GM18951 (cell line): ENCODE results near the gene ARHGDIB.

ENCODE experiments used
- POLR2A ChIP-seq: IDR thresholded peaks from 4 replicates; pipeline ENCODE4 v1.6.1; 2011; ENCODE audit warnings: mild to moderate bottlenecking; ENCODE audit not compliant: insufficient read length, insufficient read depth; ENCODE audit errors: extremely low read depth
- in situ Hi-C: fragments of 300-500 bp; cut with MboI; formaldehyde crosslinking; loops from one replicate; pipeline ENCODE4 v1.12.0; 2022; ENCODE audit warnings: low sequenced_read_pairs, mixed read lengths, inconsistent platforms; ENCODE audit not compliant: unreplicated experiment

The ARHGDIB gene

DNA sequence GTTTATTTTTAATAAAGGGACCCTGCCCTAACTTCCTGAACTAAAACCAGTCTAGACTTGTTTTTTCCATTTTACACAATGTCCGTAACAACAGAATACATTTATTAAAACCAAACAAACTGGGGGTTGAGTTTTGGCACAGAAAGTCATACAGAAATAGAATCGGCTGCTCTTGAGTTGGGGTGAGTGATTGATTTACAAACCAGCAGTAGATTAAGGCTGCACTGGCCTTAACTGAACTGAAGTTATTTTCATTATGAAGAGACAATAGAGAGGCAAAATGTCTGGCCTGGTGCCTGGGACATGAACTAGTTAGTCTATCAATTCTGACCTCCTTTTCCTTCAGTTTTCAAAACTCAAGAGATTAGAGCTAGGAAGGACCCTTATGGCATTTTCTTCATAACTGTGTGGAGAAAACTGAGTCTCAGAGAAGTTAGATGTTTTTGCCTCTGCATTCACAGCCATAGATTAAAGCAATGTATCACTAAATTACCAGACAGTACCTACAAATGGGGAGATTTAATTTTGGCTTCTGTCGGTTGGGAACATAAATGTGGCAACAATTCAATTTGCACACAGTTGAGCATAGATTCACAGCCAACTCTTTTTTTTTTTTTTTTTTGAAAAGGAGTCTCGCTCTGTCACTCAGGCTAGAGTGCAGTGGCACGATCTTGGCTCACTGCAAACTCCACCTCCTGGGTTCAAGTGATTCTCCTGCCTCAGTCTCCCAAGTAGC lies 56.0 kb downstream of the ARHGDIB start:
- in situ Hi-C loops, result no loop called here
- no peak for TF ChIP-seq POLR2A

DNA sequence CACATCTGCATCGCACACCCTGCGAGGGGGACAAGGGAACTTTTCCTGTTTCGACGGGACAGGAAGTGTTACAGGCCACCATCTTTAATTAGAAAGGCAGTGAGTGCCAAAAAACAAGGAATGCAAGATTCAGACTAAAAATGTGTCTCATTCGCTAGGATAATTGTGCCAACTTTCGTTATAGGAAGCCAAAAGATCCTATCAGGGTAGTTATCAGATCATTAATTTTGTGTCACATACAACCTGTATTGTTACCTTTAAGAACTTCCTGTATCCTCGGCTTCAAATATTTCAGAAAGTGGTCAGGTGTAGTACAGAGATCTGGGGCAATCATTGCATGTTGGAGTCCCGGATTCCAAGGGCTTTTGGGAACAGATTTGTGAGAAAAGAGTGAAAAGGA lies 56.5 kb downstream of the ARHGDIB start:
- in situ Hi-C loops, result no loop called here
- TF ChIP-seq POLR2A, result no peak

DNA sequence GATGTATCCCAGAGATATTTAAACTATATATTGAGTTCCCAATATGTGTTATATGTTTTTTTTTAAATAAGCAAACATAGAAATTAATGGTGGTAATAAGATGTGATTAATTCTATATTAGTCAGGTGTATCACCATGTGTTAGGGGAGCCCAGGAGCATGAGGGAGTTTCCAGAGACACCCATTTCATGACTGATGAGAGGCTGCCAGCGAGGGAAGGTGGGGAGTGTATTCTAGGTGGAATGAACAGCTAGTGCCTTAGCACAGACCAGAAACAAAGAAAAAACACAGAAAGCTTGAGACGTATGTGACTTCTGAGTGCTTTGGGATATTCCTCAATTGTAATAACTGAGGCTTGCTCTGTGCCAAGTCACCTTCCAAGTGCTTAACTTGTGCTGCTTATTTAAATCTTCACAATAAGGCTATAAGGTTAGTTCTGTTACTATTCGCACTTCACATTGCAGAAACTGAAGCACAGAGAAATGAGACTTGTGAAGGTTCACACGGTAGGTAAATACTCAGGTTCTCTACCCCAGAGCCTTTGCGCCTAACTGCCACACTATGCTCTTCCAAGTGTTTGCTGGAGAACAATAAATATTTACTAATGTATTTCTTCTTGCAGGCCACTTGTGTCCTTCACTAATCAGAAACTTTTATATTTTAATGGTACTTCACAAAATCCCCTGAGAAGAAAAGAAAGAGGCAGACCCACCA lies 57.9 kb downstream of the ARHGDIB start:
- in situ Hi-C loops, result no loop called here

DNA sequence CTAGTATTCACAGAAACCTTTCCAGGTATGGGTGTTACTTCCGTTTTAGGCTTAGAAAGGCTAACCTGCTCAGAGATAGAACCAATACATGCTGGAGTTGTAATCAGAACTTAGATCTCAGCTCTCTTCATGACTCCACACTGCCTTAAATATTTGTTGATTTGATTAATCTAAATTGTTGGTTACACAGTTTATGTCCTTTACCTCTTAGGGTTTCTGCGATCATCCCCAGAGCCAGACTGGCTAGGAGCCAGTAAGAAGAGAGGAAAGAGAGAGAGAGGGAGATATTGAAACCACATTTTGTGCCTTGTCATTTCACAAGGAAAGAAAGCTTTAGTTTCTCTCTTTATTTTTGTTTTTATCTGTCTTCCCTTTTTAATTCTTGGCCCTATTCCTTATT lies 58.9 kb downstream of the ARHGDIB start:
- in situ Hi-C loops, result no loop called here
- TF ChIP-seq POLR2A, result no peak

More for the DNA sequence above, 57.9 kb downstream of the ARHGDIB start:
- TF ChIP-seq POLR2A, result no peak

DNA sequence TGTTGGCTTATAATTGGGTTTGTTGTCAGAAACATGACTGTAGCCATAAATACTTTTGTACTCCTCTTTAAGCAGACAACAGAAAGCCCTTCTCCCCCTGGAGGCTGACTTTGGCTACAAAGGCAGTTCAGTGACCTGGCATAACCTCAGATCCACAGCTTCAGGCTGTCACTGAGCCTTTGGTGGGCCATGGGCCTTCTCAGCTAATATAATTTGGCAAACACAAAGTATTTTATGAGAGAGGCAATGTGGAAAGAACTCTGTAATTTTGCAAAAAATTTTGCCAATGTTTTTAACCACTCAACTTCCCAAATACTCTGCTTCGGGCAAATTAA lies 60.2 kb downstream of the ARHGDIB start:
- in situ Hi-C loops, result no loop called here
- TF ChIP-seq POLR2A, result no peak

DNA sequence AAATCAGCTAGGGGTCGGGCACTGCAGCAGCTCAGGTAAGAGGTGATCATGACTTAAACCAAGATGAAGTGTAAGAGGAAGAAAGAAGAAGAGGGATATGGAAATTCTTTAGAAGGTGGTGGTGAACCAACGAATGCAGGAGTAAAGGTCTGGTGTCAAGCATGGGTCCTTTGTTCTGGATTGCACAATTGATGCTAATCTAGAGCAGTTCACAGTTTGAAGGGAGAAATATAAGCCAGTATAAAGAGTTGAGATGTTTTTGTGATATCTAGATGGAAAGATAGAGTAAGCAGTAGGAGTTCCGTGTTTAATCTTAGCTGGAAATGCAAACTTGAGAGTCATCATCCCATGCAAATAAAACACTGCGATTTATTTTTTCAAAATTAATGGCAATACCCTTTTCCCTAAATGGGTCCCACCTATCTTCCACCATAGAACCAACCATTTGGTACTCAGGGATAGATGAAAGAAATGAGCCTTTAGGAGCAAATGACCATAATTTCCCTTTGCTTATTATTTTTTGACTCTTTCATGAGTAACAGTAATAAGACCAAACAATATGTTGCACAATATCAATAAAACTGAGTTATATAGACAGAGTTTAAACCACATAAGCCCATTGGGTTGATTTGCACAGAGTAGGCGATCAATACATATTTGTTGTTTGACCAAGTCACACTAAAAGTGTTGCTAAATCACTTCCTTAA lies 60.7 kb downstream of the ARHGDIB start:
- TF ChIP-seq POLR2A, result no peak
- in situ Hi-C loops, result no loop called here

DNA sequence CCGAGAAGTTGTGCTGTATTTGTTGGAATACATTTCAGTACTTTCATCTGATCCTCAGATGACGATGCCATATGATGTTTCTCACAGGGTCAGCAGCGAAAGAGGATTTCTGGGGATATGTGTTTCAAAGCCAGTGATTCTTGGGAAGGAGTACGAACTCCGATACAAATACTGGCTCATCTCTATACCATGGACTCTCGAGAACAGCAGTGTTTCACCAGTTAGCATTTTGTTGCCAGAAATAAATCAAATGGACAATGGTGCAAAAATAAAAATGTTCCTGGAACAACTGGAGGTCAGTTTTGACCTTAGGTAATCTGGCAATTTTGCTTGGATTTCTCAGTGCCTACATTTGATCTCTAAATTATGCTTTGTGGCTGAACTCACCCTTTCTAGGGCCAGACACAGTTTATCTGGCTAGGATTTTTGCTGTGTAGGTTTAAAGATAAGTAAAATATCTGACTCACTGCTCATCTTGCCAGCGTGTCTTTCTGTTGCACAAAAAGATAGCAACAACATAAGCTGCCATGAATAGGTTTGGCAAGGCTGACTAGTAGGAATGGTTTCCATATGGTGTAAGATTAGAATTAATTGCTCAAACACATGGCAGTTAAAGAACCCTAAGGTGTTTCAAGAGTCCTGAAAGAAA lies 64.8 kb downstream of the ARHGDIB start:
- TF ChIP-seq POLR2A, result no peak
- in situ Hi-C loops, result no loop called here

DNA sequence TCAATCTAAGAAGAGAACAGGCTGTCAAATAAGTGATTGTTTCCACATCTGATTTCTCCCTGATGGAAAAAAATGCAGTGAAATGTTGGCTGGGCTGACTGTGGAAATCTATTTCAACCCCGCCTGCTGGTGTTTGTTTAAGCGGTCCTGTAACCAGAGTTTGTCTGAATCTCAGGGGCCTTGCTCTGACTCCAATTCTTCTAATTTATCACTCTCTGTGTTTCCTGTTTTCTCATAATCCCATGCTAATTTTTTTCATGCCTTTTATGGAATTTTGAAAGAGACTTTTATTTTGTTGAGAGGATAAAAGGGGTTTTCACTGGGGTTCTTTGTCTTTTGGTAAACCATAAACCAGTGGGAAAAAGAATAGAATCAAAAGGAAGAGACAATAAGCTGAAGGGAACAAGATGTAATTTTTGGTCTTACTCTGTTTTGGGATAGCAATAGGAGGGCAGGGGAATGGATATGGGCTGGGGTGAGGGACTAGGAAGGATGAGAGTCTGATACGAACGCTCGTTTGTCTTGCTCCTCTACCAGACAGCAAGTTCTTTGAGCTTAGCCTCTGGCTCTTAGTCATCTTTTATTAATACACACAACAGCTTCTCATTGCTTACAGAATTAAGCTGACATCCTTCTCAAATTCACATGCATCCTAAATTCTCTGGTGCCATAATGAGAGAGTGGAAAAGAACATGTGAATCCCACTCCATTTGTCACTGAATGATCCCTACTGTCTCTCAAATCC lies 67.7 kb downstream of the ARHGDIB start:
- in situ Hi-C loops, result no loop called here

DNA sequence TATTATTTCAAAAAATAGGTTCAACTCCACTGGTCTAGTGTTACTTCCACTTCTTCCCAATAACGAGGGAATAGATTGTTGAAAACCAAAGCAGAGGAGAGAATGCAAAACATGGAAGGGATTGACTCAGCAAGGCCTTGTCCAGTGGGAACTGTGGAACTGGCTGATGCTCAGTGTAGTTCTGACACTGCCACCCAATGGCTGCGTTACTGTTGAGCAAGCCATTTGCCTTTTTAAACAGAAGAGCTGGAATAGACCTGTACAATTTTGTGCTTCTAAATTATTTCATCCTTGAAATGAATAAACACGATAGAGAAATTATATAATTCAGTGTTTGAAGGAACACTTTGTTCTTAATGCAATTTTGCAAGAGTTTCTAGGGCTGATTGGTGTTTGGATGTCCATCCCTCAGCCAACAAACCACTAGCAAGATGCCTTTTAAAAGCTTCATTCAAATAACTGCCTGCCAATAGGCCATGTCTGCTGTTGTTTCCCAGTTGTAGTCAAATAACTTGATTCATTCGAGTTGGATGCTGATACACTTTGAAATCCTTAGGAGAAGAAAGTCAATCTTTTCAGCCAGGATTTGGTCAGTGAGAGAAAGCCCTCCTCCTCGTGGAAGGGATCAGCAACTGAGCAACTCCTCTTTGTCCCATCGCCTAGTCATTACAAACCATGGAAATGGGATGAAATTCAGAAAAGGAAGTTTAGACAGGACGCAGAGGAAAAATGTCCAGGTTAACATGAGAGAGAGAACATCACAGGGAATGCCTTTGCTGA lies 68.5 kb downstream of the ARHGDIB start:
- no peak for TF ChIP-seq POLR2A
- in situ Hi-C loops, result no loop called here

More for the DNA sequence above, 67.7 kb downstream of the ARHGDIB start:
- TF ChIP-seq POLR2A, result no peak
